ENCODE measurements around the gene SCGB1D1. TPM values are rescaled to one million over a fixed set of nuclear protein-coding genes. Genes with fewer than 3 reads are reported as not detected.

The SCGB1D1 gene
- total RNA-seq, 4 donors from 2014 or later = not detected

- DNase-seq (ENCODE audit: low spot score in 2 of 2) = peak in 1 of 2 donors; percentile 34
- H3K27me3 ChIP-seq = no peaks in the 10 kb centered on the region
- H3K4me3 ChIP-seq = no peak overlapping the region
- TF ChIP-seq POLR2AphosphoS5 (IDR thresholded peaks at IDR 0.05) (no peak), CTCF (IDR thresholded peaks at IDR 0.05) (no peak), EP300 (IDR thresholded peaks at IDR 0.05) (no peak), POLR2A (IDR thresholded peaks at IDR 0.05) (no peak)
- 43% methylated on average over 10 of the region's 10 CpGs for WGBS
- H3K9me3 ChIP-seq = no peaks in the 10 kb centered on the region
- H3K36me3 ChIP-seq = peaks cover 72% of the 10 kb centered on the region
- H3K4me1 ChIP-seq = peaks cover 31% of the 10 kb centered on the region
- no peak overlapping the region for H3K27ac ChIP-seq
Measured at GRCh38 chr11:62148271-62148980, 41.6 kb upstream of the SCGB1D1 start.

- no peak for TF ChIP-seq EP300 (IDR thresholded peaks at IDR 0.05)
- no peak for TF ChIP-seq CTCF (IDR thresholded peaks at IDR 0.05)
- TF ChIP-seq POLR2AphosphoS5 (IDR thresholded peaks at IDR 0.05) = no peak
- TF ChIP-seq POLR2A (IDR thresholded peaks at IDR 0.05) = no peak
- H3K4me3 ChIP-seq = no peak overlapping the region
- 67% methylated on average over 15 of the region's 17 CpGs for WGBS
- peak in 1 of 2 donors; percentile 36 for DNase-seq (ENCODE audit: low spot score in 2 of 2)
- no peaks in the 10 kb centered on the region for H3K27me3 ChIP-seq
- H3K27ac ChIP-seq = no peak overlapping the region
- peaks cover 31% of the 10 kb centered on the region for H3K4me1 ChIP-seq
- H3K36me3 ChIP-seq = peaks cover 64% of the 10 kb centered on the region
- H3K9me3 ChIP-seq = no peaks in the 10 kb centered on the region
Measured at GRCh38 chr11:62149986-62150886, 39.8 kb upstream of the SCGB1D1 start.

- peak in 1 of 2 donors; percentile 27 for DNase-seq (ENCODE audit: low spot score in 2 of 2)
- Histone ChIP-seq H3K4me1 (peaks cover 31% of the 10 kb centered on the region), H3K27me3 (no peaks in the 10 kb centered on the region), H3K36me3 (peaks cover 56% of the 10 kb centered on the region), H3K9me3 (no peaks in the 10 kb centered on the region), H3K27ac (no peak overlapping the region), H3K4me3 (no peak overlapping the region)
- 72% methylated on average over 9 of the region's 10 CpGs for WGBS
- no peak for TF ChIP-seq EP300 (IDR thresholded peaks at IDR 0.05)
- TF ChIP-seq POLR2A (IDR thresholded peaks at IDR 0.05) = no peak
- TF ChIP-seq CTCF (IDR thresholded peaks at IDR 0.05) = no peak
- TF ChIP-seq POLR2AphosphoS5 (IDR thresholded peaks at IDR 0.05) = no peak
Measured at GRCh38 chr11:62150887-62151736, 38.9 kb upstream of the SCGB1D1 start.

GRCh38 chr11:62151737-62152102 lies 38.3 kb upstream of the SCGB1D1 start:
- no peak for TF ChIP-seq EP300 (IDR thresholded peaks at IDR 0.05)
- TF ChIP-seq POLR2AphosphoS5 (IDR thresholded peaks at IDR 0.05) = no peak
- TF ChIP-seq CTCF (IDR thresholded peaks at IDR 0.05) = no peak
- TF ChIP-seq POLR2A (IDR thresholded peaks at IDR 0.05) = no peak
- H3K4me1 ChIP-seq = peaks cover 31% of the 10 kb centered on the region
- peak in 1 of 2 donors; percentile 19 for DNase-seq (ENCODE audit: low spot score in 2 of 2)
- H3K36me3 ChIP-seq = peaks cover 52% of the 10 kb centered on the region
- 95% methylated on average over 7 of the region's 9 CpGs for WGBS
- H3K27me3 ChIP-seq = no peaks in the 10 kb centered on the region
- no peak overlapping the region for H3K27ac ChIP-seq
- no peak overlapping the region for H3K4me3 ChIP-seq
- H3K9me3 ChIP-seq = no peaks in the 10 kb centered on the region
